Epithelial cell of esophagus (primary cell): ENCODE data around the gene CBARP.

Source experiments
- DNase-seq: peaks from one replicate; pipeline ENCODE4 v3.0.0; 2010; ENCODE audit warnings: low read depth
- H3K4me3 ChIP-seq: 2 replicates; pipeline ENCODE4 v1.5.1; 2011; ENCODE audit warnings: mild to moderate bottlenecking, low read length, control low read depth
- CTCF ChIP-seq: IDR thresholded peaks from 2 replicates; pipeline ENCODE4 v1.5.1; 2011; ENCODE audit warnings: low read depth, mild to moderate bottlenecking, low read length, control low read depth, inconsistent platforms; ENCODE audit not compliant: insufficient read depth; ENCODE audit errors: missing control alignments

The CBARP gene

GRCh38 chr19:1244693-1245451 lies 7.1 kb upstream of the CBARP start:
- TF ChIP-seq CTCF = no peak
- H3K4me3 ChIP-seq = peak overlapping the region; percentile 15
- no peak for DNase-seq

GRCh38 chr19:1243768-1244692 lies 6.2 kb upstream of the CBARP start:
- H3K4me3 ChIP-seq = peak overlapping the region; percentile 15
- DNase-seq = peak; percentile 86
- peak; percentile 79 for TF ChIP-seq CTCF

- TF ChIP-seq CTCF = no peak
- DNase-seq = peak; percentile 94
- peak within 1 kb of the TSS; percentile 67 for H3K4me3 ChIP-seq
These were observed 3.8 kb upstream of the CBARP start, which contains the start of gene ATP5F1D for GRCh38 chr19:1241417-1242095. Gene ATP5F1D, plus strand, starts transcription at chr19:1241751. Its CDS starts 100 bp downstream, at chr19:1241851.

GRCh38 chr19:1240925-1241324 lies 3.1 kb upstream of the CBARP start:
- H3K4me3 ChIP-seq = peak overlapping the region; percentile 67
- no peak for DNase-seq
- no peak for TF ChIP-seq CTCF

GRCh38 chr19:1239796-1240737 lies 2.3 kb upstream of the CBARP start:
- peak; percentile 41 for TF ChIP-seq CTCF
- DNase-seq = peak; percentile 89
- peak overlapping the region; percentile 40 for H3K4me3 ChIP-seq

GRCh38 chr19:1239420-1239795 lies 1.6 kb upstream of the CBARP start:
- no peak for DNase-seq
- H3K4me3 ChIP-seq = no peak overlapping the region
- no peak for TF ChIP-seq CTCF
